ENCODE measurements around the gene VSNL1. TPM values are rescaled to one million over a fixed set of nuclear protein-coding genes. Genes with fewer than 3 reads are reported as not detected.
A peak's percentile ranks its signal among the peaks of the same experiment; 100 is the strongest.

The VSNL1 gene
- total RNA-seq, 1 experiment from 2014 or later, result 0.98 TPM

GRCh38 chr2:17580319-17580715 lies 39.8 kb downstream of the VSNL1 start:
- no peak for DNase-seq (ENCODE audit: low read depth)

GRCh38 chr2:17581831-17582230 lies 41.3 kb downstream of the VSNL1 start:
- DNase-seq (ENCODE audit: low read depth), result no peak

- no peak for DNase-seq (ENCODE audit: low read depth)
These were observed 42.7 kb downstream of the VSNL1 start for GRCh38 chr2:17583166-17583565.

DNA sequence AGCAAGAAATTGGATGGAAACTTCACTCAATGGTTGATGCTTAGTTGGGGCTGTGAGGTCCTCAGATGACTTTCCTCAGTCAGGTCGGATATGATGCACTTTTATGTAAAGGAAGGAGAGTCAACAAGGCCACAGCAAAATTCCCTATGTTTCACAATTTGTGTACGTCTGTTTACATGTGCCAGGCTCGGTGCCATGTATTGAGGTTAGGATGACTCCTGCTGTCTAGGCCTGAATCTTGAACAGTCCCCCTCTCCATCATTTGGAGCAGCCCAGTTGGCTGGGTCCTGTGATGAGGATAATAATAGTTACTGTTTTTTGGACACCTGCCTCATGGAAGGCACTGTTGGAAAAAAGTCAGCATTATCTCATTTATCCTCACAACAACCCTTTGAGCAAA lies 43.1 kb downstream of the VSNL1 start:
- no peak for DNase-seq (ENCODE audit: low read depth)

DNA sequence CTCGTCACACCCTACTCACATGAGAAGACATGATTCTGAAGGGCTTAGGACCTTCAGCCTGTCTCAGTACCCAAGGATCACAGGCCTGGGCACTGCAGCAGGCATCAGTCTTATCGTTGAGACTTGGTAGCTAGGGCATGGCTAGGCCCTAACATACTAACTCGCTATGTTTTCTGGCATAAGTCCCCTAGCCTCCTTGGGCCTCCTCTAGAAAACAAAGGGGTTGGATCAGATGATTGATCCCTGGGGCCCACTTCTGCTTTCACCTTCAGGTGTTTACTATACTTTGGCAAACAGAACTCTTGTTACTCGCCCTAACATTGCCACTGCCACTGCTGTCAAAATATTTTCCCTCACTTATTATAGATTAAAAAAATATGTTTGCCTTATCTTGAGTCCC lies 44.2 kb downstream of the VSNL1 start:
- DNase-seq (ENCODE audit: low read depth), result no peak

GRCh38 chr2:17587469-17587868 lies 47.0 kb downstream of the VSNL1 start:
- DNase-seq (ENCODE audit: low read depth), result no peak

- no peak for DNase-seq (ENCODE audit: low read depth)
These were observed 47.5 kb downstream of the VSNL1 start for GRCh38 chr2:17588031-17588430.

- DNase-seq (ENCODE audit: low read depth), result no peak
These were observed 49.0 kb downstream of the VSNL1 start for GRCh38 chr2:17589406-17590035.

DNA sequence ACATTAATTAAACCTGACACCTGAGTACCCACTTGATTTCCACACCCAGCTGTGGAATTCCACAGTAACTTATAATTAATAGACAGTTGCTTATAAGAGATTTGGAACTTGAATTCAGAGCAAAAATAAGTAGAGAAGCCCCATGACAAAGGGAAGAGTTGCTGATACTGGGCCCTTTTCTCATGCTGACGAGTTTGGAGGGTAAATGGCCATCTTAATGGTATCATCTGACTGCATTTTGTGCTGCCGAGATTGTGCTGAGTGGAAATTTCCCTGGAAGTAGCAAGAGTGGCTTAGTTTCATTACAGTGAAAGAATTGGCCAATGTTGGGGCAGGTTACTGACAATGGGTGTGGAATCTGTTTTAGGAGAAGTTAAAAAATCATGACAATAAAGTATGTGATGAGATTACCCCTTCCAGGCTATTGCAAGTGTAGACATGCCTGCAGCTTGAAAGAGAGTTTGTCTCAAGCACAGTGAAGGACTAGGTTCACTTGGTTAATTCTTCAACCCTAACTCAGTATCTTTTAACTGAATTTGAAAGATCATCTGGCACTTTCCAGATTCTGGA lies 49.9 kb downstream of the VSNL1 start:
- DNase-seq (ENCODE audit: low read depth), result no peak

- DNase-seq (ENCODE audit: low read depth), result no peak
These were observed 51.4 kb downstream of the VSNL1 start for GRCh38 chr2:17591846-17592245.

- DNase-seq (ENCODE audit: low read depth), result no peak
These were observed 52.4 kb downstream of the VSNL1 start for GRCh38 chr2:17592731-17593409.

- DNase-seq (ENCODE audit: low read depth), result no peak
These were observed 52.9 kb downstream of the VSNL1 start for GRCh38 chr2:17593445-17593840.

DNA sequence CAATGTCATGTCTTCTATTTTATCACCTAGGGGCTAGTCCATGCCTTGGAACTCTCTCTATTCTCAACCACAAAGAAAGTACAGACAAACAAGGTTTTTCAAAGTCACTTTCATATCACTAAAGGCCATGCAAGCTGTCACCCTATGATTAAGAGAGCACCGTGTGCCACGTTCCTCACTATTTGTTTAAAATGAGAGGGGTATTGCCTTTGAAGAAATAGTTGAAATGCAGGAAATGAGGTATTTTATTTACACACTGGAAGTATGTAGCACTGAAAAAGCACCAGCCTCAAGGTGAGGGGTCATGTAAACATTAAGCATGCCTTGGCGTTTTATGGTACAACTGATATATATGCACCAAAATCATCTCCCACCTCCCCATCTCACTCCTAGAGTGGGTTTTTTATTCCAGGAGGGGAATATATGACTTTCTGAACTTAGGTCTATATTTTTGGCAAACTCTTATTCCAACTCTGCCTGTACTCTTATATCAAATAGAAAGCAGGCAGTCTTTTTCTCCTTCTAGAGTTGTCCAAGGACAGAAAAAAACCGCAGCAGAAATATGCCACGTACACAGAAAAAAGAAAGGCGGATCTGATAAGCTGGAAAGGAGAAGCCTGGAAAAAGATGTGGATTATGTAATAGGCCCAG lies 53.5 kb downstream of the VSNL1 start:
- DNase-seq (ENCODE audit: low read depth), result no peak

DNA sequence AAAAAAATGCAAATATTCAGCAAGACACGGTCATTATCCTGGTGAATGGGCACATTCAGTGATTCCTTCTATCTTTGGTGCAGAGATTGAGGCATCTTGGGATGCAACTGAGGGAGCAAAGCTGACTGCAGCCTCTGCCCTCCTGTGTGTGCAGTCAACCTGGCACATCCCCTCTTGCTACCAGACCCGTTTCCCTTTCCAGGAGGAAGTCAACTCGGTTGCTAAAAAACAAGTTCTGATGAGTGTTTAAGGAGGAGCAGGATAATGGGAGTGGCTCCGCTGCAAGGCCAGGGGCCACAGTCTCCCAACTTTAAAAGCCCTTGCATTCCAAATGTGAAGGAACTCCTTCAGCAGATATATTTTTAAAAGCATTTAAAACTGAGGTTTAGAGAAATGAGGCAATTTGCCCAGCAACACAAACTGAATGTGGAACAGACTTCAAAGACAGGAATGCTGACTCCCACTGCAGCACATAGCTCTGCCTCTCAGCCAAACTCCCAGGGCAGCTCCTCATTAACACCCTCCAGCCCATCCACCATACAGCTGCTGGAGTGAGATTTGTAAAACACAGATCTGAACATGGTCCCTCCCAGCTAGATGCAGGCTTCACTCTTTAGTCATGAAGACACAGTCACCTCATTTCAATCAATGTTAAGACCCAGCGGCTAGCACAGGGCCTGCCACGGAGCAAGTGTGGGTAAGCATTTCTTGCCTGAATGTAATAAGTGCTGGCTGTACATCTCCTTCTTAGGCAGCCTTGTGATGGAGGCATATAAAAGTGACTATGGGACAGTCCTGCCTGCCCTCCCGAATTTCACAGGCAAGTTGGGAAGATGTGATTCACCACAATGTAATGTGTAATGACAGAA lies 54.3 kb downstream of the VSNL1 start:
- DNase-seq (ENCODE audit: low read depth), result peak; percentile 9

- no peak for DNase-seq (ENCODE audit: low read depth)
These were observed 59.1 kb downstream of the VSNL1 start for GRCh38 chr2:17599617-17600016.

DNA sequence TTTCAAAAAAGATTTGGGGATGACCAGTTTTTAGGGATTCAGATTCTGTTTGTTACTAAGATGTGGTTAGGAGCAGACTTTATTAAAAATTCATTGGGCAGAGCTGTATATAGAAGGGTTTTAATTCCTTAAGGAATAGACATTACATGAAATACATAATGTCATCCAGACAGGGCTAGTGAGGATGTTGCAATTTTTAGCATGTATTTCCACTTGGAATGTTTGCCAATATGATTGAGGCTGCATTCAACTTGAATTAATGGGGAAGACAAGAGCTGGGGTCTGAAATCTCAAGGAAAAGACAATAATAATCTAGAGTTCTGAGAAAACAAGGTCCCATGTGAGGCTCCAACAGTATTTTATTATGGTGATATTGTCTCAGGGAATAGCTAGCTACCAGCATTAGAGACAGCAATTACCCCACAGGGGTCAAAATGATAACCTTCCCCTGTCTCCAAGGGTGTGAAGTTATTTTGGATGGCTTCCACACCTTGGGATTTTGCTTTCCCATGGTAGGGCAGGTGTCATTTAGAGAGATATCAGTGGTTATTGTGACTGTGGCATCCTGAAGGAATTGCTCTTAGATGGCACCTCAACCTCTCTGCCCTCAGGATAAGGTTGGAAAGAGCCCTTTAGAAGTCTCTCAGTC lies 60.2 kb downstream of the VSNL1 start:
- no peak for DNase-seq (ENCODE audit: low read depth)

DNA sequence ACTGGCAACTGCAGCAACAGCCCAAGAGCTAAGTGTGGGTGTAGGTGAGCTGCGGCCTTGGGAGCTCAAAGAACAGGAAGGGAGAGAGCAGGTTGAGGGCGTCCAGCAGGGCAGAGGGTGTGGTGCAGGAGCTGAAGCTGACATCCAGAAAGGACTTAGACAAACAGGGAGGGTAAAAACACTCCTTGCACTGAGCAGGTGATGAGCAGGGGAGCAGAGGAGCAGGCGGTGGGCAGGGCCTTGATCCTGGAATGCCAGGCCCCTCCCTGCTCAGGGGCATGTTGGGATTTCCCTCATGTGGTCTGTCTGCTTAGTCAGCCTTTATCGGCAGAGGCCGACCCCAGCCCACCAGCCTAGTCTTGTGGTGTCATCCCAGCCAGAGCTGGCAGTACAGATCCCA lies 63.6 kb downstream of the VSNL1 start:
- DNase-seq (ENCODE audit: low read depth), result no peak

GRCh38 chr2:17605696-17606095 lies 65.2 kb downstream of the VSNL1 start:
- no peak for DNase-seq (ENCODE audit: low read depth)

- DNase-seq (ENCODE audit: low read depth), result no peak
These were observed 66.4 kb downstream of the VSNL1 start for GRCh38 chr2:17606851-17607250.

DNA sequence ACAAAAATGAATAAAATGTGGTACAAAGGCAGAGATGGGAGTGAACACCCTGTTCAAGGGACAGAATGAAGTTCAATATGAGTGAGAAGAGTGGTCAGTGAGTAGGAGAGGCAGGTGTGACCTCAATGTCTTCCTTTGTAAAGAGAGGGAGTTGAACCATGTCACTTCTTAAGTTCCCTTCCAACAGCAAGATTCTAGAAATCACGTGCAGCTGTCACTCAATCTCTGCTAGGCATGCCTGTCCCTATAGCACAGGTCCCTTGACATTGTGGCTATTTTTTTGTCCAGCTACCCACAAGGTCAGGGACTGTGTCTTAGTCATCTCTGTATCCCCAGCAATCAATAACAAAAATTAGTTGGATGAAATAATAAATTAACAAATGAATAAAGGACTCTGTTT lies 66.9 kb downstream of the VSNL1 start:
- no peak for DNase-seq (ENCODE audit: low read depth)

- DNase-seq (ENCODE audit: low read depth), result peak; percentile 32
These were observed 67.8 kb downstream of the VSNL1 start for GRCh38 chr2:17608251-17608650.
